ENCODE data around the gene ITGA1.

DNA sequence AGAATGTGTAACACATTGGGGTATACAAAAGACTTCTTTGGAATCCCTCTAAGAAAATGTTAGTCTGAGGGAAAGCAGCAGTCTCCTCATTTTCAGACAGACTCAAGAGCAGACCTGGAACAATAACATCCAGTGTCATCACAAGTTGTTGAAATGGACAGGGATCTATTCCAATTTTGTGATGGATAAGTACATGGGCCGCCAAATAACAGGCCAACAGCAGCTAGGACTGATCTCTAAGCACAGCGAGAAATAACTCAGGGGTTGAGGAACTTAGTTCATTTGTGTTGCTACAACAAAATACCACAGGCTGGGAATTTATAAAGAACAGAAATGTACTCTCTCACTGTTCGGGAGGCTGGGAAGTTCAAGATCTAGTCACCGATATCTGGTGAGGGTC is 193.8 kb downstream of the ITGA1 start:
- TF ChIP-seq, protein P1, sequence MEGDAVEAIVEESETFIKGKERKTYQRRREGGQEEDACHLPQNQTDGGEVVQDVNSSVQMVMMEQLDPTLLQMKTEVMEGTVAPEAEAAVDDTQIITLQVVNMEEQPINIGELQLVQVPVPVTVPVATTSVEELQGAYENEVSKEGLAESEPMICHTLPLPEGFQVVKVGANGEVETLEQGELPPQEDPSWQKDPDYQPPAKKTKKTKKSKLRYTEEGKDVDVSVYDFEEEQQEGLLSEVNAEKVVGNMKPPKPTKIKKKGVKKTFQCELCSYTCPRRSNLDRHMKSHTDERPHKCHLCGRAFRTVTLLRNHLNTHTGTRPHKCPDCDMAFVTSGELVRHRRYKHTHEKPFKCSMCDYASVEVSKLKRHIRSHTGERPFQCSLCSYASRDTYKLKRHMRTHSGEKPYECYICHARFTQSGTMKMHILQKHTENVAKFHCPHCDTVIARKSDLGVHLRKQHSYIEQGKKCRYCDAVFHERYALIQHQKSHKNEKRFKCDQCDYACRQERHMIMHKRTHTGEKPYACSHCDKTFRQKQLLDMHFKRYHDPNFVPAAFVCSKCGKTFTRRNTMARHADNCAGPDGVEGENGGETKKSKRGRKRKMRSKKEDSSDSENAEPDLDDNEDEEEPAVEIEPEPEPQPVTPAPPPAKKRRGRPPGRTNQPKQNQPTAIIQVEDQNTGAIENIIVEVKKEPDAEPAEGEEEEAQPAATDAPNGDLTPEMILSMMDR (IDR thresholded peaks at IDR 0.05; ENCODE audit: low read depth, low read length), result no peak
- TF ChIP-seq EZH2phosphoT487 (IDR thresholded peaks at IDR 0.05; ENCODE audit: low read depth), result no peak
